ENCODE results near the gene ADISSP. TPM values are rescaled to one million over a fixed set of nuclear protein-coding genes. Genes with fewer than 3 reads are reported as not detected.

ADISSP gene
- total and polyA plus RNA-seq, 2 donors (not counting 1 experiment from before 2014, with no cell fraction given) = 18.4 to 28.8 TPM

DNA sequence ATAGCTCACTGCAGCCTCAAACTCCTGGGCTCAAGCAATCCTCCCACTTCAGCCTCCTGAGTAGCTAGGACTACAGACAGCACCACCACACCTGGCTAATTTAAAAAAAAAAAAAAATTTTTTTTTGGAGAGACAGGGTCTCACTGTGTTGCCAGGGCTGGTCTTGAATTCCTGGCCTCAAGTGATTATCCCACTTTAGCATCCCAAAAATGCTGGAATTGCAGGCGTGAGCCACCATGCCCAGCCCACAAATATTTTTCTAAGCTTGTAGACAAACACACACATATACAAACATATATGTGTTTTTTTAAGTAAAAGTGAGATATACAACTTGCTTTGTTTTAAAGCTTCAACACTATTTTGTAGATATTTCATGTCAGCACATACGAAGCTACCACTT is 24.3 kb downstream of the ADISSP start:
- Histone ChIP-seq H3K9ac (ENCODE audit: low read length) (no peak overlapping the region), H3K4me2 (replicated peaks; ENCODE audit: low read depth, low read length, poor library complexity, severe bottlenecking) (no peak overlapping the region), H3K36me3 (replicated peaks in 1 of 2; ENCODE audit: control extremely low read depth in 1 of 2, control insufficient read depth in 1 of 2, extremely low read depth in 1 of 2, insufficient read depth in 2 of 2, low read length in 1 of 2) (no peaks in the 10 kb centered on the region), H2AFZ (ENCODE audit: insufficient read depth, low read depth, low read length, poor library complexity, severe bottlenecking) (no peak overlapping the region), H3K4me3 (ENCODE audit: control extremely low read depth in 1 of 5, extremely low read depth in 1 of 5, insufficient read depth in 1 of 5, low read depth in 2 of 5, low read length in 4 of 5) (no peak overlapping the region), H3K27me3 (replicated peaks in 1 of 4; ENCODE audit: control extremely low read depth in 1 of 4, control insufficient read depth in 3 of 4, insufficient read depth in 4 of 4, low read length in 3 of 4) (peaks cover 0 to 26% (median 2%) of the 10 kb centered on the region in 4 experiments), H4K20me1 (ENCODE audit: control insufficient read depth, insufficient read depth, low read length, poor library complexity, severe bottlenecking) (no peaks in the 10 kb centered on the region), H3K4me1 (ENCODE audit: control insufficient read depth in 2 of 2, insufficient read depth in 2 of 2, low read length in 2 of 2) (peaks cover 0 to 8% of the 10 kb centered on the region in 2 donors), H3K79me2 (ENCODE audit: control insufficient read depth, insufficient read depth, low read length) (no peaks in the 10 kb centered on the region), H3K27ac (ENCODE audit: low read length in 2 of 2) (no peak overlapping the region), H3K9me3 (ENCODE audit: control extremely low read depth in 1 of 3, control insufficient read depth in 2 of 3, insufficient read depth in 1 of 3, low read length in 2 of 3) (peaks cover 0 to 10% (median 0%) of the 10 kb centered on the region in 3 donors)
- Mint-ChIP-seq H3K9me3 (ENCODE audit: insufficient read depth) (no peaks in the 10 kb centered on the region), H3K4me1 (peaks cover 4% of the 10 kb centered on the region), H3K4me3 (no peak overlapping the region), H3K27ac (no peak overlapping the region), H3K27me3 (peaks cover 30% of the 10 kb centered on the region)
- ChIA-PET POLR2A (no interaction called here), CTCF (no interaction called here)
- ATAC-seq (ENCODE audit: low read depth) = no peak
- WGBS (ENCODE audit: insufficient coverage) = no CpG with 5 or more reads among the region's 2 CpGs
- intact Hi-C loops (cut with micrococcal nuclease) = no loop called here
- DNase-seq = no peak
- TF ChIP-seq, protein P1, sequence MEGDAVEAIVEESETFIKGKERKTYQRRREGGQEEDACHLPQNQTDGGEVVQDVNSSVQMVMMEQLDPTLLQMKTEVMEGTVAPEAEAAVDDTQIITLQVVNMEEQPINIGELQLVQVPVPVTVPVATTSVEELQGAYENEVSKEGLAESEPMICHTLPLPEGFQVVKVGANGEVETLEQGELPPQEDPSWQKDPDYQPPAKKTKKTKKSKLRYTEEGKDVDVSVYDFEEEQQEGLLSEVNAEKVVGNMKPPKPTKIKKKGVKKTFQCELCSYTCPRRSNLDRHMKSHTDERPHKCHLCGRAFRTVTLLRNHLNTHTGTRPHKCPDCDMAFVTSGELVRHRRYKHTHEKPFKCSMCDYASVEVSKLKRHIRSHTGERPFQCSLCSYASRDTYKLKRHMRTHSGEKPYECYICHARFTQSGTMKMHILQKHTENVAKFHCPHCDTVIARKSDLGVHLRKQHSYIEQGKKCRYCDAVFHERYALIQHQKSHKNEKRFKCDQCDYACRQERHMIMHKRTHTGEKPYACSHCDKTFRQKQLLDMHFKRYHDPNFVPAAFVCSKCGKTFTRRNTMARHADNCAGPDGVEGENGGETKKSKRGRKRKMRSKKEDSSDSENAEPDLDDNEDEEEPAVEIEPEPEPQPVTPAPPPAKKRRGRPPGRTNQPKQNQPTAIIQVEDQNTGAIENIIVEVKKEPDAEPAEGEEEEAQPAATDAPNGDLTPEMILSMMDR (IDR thresholded peaks at IDR 0.05) = no peak
- no peak for TF ChIP-seq EZH2 (IDR thresholded peaks at IDR 0.05; ENCODE audit: borderline replicate concordance, insufficient read depth, low read depth, low read length, poor library complexity, severe bottlenecking)

DNA sequence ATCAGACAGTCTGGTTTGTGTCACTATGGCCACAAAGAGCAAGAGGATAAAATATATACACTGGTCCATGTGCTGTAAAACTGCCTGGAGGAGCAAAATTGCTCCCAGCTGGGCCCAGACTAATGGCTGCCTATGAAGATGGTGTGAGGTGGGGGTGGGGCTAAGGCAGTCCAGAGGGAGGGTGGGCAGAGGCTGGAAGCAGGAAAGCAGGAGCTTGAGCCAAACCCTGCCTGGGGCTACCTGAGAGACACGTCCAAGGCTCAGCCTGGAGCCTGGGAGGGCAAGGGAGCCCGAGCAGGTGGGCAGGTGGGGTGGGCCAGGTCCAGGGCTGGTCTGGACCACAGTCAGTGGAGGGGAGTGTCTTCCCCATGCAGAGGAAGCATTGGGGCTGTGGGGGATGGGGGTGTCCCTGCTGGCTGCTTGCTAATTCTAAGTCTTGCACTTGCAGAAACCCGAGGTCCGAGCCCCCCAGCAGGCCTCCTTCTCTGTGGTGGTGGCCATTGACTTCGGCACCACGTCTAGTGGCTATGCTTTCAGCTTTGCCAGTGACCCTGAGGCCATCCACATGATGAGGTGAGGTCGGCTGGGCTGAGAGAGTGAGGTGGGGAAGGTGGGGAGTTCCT is 25.6 kb downstream of the ADISSP start:
- Histone ChIP-seq H4K20me1 (ENCODE audit: control insufficient read depth, insufficient read depth, low read length, poor library complexity, severe bottlenecking) (no peaks in the 10 kb centered on the region), H3K4me2 (replicated peaks; ENCODE audit: low read depth, low read length, poor library complexity, severe bottlenecking) (no peak overlapping the region), H3K27ac (ENCODE audit: low read length in 2 of 2) (no peak overlapping the region), H3K27me3 (replicated peaks in 1 of 4; ENCODE audit: control extremely low read depth in 1 of 4, control insufficient read depth in 3 of 4, insufficient read depth in 4 of 4, low read length in 3 of 4) (peaks cover 0 to 22% (median 2%) of the 10 kb centered on the region in 4 experiments), H3K9ac (ENCODE audit: low read length) (no peak overlapping the region), H3K36me3 (replicated peaks in 1 of 2; ENCODE audit: control extremely low read depth in 1 of 2, control insufficient read depth in 1 of 2, extremely low read depth in 1 of 2, insufficient read depth in 2 of 2, low read length in 1 of 2) (no peaks in the 10 kb centered on the region), H3K4me1 (ENCODE audit: control insufficient read depth in 2 of 2, insufficient read depth in 2 of 2, low read length in 2 of 2) (peaks cover 0 to 8% of the 10 kb centered on the region in 2 donors), H3K4me3 (ENCODE audit: control extremely low read depth in 1 of 5, extremely low read depth in 1 of 5, insufficient read depth in 1 of 5, low read depth in 2 of 5, low read length in 4 of 5) (no peak overlapping the region), H2AFZ (ENCODE audit: insufficient read depth, low read depth, low read length, poor library complexity, severe bottlenecking) (no peak overlapping the region), H3K79me2 (ENCODE audit: control insufficient read depth, insufficient read depth, low read length) (no peaks in the 10 kb centered on the region), H3K9me3 (ENCODE audit: control extremely low read depth in 1 of 3, control insufficient read depth in 2 of 3, insufficient read depth in 1 of 3, low read length in 2 of 3) (peaks cover 0 to 10% (median 0%) of the 10 kb centered on the region in 3 donors)
- DNase-seq = no peak
- no peak for ATAC-seq (ENCODE audit: low read depth)
- TF ChIP-seq, protein P1 (IDR thresholded peaks at IDR 0.05) = no peak
- TF ChIP-seq EZH2 (IDR thresholded peaks at IDR 0.05; ENCODE audit: borderline replicate concordance, insufficient read depth, low read depth, low read length, poor library complexity, severe bottlenecking) = no peak
- 85% methylated on average over 6 of the region's 7 CpGs for WGBS (ENCODE audit: insufficient coverage)
- intact Hi-C loops (cut with micrococcal nuclease) = no loop called here
- Mint-ChIP-seq H3K27ac (no peak overlapping the region), H3K4me3 (no peak overlapping the region), H3K4me1 (peaks cover 4% of the 10 kb centered on the region), H3K27me3 (peaks cover 26% of the 10 kb centered on the region), H3K9me3 (ENCODE audit: insufficient read depth) (no peaks in the 10 kb centered on the region)
- ChIA-PET CTCF (interaction anchor here (1.0 kb wide), 1 partner anchor 11 kb away, joined by 3 read pairs; no protein-coding TSS in a partner anchor), POLR2A (no interaction called here)

Data from B cell (primary cell).